Activated T-helper 1 cell treated with anti-CD3 and anti-CD28 coated beads, Interleukin-2, amount 50 U/mL, for 16 hours (primary cell): Measurements from ENCODE around the gene MREG.
"Not testable (repeated sequence)": the region's sequence is repeated elsewhere in the genome, so short reads cannot be mapped to it uniquely, and the experiment has no call there.

Experiments used
- DNase-seq, 2 donors: peaks; one replicate each; pipeline ENCODE4 v3.0.0-alpha.2; 2020; ENCODE audit warnings: low read depth in 1 of 2, low spot score in 1 of 2

The MREG gene

DNA sequence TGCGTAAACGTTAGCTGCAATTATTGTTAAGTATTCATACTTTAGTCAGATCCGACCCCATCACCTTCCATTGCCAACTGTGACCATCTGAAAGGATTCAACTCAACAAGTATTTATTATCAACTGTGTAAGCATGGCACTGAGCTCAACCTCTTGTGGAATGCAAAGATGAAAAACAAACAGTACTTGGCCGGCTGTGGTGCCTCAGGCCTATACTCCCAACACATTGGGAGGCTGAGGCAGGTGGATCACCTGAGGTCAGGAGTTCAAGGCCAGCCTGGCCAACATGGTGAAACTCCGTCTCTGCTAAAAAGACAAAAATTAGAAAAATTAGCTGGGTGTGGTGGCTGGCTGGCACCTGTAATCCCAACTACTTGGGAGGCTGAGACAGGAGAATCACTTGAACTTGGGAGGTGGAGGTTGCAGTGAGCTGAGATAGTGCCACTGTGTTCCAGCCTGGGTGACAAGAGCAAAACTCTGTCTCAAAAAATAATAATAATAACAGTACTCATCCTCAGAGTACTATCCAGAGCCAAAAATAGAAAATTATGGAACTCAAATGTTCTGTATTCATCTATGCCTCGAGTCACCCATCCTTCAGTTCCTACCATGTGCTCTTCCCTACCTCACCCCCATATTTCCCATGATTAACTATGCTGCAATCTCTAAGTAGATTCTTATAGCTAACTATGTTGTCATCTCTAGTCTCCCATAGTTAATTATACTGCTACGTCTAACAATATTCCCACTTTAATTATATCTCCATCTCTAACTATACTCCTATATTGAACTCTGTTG lies 8.6 kb upstream of the MREG start:
- DNase-seq, result no peak

DNA sequence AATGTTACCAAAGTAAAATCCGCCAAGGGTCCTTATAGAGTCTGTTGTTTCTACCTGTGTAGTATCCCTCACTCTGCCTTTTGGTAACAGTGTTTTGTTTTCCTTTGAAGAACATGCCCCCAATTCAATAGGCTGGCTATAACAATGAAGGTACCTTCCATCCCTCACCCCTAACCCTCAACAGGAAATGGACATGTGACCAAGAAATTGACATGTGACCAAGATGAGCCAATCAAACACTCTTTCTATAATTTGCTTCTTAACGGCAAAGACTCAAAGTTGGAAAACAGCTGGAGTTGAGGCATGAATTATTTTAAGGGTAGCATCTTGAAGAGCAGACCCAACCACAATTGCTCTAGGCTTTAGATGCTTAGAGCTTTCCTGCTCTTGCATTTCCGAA lies 5.4 kb upstream of the MREG start:
- DNase-seq, result no peak

DNA sequence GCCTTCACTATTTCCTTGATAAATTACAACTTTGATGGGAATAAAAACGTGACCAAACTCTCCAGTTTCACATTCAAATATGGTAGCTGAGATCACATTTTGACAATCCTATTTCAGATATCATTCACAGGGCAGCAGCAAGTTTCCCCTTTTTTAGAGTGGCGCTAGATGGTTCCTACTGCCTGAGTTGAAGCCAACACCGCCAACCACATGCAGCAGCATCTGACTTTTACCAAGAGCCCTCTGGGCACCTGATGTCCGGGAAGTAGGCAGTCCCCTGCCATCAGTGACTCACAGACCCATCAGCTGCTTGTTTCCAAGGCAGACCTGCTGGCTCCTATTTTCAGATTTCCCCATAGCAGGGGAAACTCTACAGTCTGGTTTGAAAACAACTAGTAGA lies 4.0 kb upstream of the MREG start:
- DNase-seq, result no peak

DNA sequence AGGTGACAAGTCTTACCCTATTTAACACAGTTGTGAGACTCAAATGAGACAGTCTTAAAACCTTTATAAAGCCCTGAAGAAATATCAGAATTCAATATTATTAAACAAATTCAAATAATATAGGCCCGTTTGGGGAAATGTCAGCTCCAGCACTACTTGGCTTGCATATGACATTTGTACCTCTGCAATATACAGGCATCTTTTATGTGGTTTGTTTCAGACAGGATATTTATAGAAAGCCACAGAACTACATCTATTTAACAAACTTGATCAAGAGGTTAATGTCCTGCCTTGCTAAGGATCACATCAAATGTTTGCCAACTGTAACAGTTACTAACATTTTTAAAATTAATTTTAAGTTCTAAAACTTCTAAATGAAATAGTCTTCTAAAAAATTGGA lies 3.2 kb upstream of the MREG start:
- no peak for DNase-seq

DNA sequence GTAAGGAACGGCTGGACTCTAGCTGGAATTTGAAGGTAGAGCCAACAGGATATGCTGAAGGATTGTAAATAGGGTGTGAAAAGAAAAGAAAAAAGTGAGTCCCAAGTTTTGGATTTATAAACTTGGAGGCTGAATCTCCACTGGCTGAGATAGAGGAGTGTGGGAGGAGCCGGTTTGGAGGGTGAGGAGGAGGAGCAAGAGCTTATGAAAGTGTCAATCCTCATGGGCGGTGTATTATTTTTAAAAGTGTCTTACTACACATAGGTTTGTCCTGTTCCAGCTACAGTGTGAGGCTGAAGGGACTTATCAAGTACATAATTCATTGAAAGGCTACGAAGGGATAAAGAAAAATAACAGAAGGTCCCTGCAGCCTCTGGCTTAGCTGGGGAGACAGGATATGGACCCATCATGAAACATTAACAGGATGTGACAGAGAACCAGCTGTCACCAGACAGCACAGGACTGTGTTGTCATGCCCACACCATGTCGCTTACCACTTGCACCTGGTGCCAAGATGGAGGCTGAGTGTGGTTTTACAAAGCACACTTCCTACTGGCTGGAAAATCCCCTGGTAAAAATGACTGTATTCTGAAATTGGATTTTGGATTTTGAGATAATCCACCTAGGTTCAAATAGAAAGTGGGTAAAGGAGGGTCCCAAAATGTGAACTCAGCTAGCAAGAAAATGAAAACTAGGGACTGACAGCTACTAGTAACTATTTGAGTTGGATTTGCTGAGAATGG lies 2.5 kb upstream of the MREG start:
- DNase-seq, result no peak

DNA sequence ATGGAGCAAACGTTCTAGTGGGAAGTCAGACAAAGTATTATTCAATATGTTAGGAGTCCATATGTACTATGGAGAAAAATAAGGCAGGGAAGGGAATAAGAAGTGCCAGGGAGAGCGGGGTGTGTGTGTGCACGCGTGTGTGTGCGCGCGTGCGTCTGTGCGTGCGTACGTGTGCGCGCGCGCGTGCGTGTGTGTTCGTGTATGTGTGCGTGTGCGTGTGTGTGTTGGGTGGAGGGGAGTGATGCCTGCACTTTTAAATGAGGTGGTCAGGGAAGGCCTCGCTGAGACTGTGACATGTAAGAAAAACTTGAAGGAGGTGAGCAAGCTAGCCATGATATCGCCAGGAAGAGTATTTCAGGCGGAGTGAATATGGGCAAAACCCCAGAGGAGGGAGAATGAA lies 1.6 kb upstream of the MREG start:
- DNase-seq, result no peak

DNA sequence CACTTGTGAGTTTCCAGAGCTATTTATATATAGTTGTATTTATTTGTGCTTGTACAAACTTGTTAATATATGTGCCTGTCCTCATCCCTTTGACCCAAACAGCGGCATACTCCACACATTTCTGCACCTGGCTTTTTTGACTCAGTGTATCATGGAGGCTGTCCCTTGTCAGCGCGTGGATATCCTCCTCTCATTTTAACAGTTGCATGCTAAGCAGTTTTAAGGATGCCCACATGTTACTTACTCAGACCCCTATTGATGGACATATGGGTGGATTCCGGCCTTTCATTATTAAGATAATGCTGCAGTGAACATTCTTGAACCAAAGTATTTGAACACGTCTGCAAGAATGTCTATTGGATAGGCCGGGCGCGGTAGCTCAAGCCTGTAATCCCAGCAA lies 655 bp upstream of the MREG start:
- no peak for DNase-seq

DNA sequence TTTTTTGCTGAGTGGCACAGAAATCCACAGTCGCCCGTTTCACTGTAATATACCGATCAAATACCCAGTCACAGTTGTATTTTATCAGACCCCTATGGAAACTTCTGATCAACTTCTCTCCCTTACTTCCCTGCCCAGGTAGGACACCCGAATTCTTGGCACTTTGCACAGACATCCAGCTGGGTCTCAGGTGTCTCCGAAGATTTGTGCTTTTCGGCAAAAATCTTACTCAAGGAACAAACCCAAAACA lies 596 bp downstream of the MREG start:
- DNase-seq, result no peak

DNA sequence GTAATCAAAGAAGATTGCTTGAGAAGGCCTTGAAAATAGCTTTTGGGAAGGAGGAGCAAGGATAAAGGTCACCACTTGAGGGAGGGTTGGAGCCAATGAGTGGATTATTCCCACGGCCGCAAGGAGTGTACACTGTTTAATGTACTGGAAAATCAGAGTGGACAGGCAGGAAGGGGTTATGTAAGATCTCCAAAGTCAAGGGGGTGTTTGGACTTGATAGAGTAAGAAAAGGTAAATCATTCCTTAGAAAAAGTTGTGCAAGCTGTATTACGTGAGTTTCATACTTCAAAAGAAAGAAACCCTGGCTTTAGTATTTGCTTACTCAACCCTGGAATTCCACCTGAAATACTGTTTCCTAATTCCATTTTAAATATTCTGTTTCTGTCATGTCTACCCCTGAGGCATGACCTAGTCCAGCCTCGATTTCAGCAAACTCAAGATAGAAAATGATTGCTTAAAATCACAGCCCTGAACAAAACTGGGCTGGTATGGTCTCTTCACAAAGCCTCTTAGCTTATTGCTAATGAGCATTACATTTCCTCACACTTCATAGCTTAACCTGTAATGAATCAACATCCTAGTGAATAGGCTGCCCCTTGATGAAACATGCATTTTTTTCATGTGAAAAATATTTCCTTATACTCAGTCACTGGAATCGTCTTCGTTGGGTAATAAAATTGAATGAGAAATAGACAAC lies 1.1 kb downstream of the MREG start:
- DNase-seq, result no peak

DNA sequence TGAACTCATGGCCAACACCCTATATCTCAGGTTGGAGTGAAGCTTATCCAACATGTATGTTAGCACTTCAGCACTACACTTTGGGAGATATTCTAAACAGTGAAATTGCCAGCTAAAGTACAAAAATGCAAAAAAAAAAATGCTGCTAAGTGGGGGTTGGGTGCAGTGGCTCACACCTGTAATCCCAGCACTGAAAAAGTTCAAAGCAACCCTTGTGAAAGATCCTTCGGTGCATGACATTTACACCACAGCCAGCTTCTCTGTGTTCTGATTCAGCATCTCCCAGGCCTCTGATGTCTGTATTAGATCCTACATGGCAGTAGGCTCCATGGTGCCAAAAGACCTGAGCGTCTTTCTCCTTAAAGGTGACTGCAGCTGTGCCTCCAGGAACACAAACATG lies 4.1 kb downstream of the MREG start:
- DNase-seq, result not testable (repeated sequence)

DNA sequence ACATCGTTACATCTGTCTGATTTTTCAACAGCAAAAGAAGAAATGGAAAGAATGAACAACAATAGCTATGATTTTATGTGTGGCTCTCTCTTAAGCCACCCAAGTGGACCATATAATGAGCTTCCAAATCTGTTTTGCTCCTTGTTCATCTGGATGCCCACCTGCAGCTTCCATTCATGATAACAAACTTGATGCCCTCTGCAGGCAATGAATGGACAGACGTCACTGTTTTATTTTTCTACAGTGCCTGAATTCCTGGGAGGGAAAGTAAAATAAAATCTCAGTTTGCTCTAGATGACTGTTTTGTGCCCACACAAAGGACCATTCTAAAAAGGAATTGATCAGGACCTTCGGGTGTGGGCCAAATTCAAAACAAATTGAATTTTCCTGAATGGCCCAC lies 5.0 kb downstream of the MREG start:
- DNase-seq, result no peak

DNA sequence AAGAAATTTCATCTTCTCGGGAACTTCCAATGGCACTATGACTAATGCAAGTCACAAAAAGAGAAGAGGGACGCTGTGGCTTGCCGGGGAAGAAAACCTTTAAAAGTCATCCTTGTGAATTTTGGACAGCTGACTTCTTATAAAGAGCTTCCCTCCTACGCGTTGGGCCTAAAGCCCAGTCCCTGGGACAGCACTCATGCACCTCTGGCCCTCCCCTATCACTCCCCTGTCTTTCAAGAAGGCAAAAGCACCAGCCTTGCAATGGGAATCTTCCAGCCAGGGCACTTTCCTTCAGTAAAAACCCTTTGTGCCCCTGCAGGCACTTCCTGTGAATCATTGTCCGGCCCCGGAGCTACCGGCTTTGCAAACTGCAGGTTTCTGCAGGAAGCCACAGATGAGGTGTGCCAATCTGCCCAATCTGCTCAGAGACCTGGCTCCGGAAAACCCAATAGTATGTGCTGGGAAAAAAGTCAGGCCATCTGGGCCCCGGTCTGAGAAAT lies 7.1 kb downstream of the MREG start:
- DNase-seq, result no peak

DNA sequence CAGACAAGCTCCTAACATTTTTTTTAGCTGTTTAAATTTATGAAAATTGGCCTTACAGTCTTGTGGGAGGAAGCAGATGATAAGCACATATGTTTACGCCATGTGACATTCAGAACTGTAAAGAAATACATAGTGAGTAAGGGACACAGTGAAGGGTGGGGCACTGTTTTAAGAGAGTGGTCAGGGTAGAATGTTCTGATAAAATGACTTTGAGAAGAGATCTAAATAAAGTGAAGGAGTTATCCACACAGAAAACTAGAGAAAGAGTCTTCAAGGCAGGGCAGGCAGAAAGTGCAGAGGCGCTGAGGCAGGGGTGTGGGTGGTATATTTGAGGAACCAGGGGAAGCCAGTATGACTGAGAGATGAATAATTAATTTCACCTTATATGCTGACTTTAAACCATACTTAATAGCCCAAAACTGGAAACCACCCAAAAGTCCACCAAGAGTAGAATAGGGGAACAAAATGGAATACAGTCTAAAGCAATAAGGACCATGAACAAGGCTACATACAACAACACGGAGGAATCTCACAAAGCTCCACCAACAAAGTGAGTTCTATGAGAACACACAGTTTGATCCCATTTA lies 8.6 kb downstream of the MREG start:
- DNase-seq, result no peak

DNA sequence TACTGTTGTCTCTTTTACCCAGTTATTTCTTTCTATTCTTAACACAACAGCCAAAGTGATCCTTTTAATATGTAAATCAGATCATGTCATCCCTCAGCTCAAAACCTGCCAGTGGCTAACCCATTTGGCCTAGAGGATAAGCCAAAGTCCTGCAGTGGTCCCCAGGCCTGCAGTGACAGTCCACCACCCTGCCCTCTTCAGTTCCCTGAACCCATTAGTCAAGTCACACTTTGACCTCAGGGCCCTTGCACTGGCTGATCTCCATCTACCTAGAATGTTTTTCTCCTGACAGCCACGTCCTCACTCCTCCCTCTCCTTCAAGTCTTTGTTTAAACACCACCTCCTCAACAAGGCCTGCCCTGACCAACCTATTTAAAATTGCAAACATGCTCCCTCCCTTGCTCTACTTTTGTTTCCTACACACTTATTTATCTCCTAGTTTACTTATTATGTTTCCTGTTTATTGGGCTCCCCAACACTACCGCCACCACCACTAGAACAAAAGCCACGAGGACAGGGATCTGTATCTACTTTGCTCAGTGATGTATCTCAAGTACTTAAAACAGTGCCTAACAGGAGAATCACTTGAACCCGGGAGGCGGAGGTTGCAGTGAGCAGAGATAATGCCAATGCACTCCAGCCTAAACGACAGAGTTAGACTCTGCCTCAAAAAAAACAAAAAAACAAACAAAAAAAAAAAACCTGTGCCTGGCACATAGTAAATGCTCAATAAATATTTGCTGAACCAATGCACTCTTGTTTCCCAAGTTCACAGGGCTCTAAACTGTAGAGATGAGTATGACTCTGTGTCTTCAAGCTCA lies 9.3 kb downstream of the MREG start:
- no peak for DNase-seq

DNA sequence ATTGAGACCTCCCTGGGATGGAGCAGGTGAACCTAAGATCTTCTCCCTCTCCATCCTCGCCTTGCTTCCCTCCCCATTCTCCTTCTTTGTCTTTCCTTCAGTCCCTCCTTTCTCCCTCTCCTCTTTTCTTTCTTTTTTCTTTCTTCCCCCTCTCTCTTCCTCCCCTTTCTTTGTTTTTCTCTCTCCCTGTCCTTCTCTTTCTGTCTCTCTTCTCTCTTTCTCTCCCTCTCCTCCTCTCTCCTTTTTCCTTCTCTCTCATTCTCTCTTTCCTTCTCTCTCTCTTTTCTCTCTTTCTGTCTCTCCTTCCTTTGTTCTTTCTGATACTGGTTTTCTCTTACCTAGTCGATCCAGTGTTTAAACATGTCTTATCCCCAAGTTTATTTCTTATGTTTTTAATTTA lies 10.7 kb downstream of the MREG start:
- DNase-seq, result no peak

DNA sequence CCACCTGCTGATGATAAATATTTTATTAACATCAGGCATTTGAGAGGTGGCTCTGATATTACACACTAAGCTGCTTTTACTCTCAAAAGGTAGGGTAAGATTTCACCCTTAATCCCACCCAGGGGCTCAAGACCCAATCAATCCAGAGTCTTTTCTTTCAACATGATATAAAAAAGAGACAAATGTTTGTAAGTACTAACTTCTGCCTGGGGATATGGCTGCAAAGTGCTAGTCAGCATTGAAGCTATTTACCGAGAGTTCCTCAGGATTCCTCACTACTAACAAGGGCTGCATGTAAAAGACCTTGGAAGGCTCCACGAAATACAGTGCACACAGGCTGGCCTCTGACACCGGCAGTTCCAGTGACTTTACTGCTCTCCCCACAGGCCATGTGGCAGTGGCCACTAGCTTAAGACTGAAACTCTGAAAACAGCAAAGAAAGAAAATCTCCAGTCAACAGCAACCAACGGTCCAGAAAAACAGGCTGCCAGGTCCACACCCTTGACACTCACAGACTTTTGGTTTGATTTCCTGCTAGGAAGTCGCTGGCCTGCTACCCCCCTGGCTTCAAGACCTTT lies 11.2 kb downstream of the MREG start:
- DNase-seq, result no peak

DNA sequence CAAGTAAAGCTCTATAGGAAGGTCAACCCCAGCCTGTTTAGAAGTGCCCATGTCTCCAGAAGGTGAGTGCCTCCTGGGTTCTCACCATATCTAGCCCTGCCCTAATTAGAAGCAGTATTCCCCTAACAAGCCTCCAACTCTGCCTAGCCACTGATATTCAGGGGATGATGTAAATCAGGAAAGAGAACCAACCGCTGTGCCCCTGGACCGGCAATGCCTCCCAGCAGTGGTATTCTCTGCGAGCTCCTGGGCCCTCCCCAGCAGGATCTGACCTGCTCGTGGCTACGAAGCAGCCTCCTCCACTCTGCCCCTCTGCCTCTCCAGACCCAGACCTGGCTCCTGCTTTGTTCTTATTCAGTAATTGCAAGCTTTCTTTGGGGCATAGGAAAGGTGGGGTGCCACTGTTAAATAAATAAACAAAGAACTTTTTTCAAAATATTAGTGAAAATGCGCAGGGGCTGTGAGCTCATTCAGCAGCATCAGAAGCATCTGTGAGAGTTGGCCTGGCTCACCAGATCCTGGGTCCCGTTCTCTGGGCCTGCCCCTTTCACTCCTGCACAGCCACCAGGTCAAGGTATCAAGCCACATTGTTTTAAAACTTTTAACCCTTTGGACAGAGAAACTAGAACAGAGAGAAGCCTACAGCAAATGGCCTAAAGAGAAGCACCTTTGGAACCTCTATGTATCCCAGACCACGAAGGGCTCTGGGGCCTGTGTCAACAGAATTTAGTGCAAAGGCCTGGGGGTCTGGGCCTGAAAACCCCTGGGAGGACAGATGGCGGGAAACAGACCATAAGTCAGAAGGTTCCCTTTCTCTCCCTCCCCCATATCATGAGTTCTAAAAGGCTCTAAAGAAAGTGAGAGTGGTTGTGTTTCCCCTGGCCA lies 11.9 kb downstream of the MREG start:
- no peak for DNase-seq

DNA sequence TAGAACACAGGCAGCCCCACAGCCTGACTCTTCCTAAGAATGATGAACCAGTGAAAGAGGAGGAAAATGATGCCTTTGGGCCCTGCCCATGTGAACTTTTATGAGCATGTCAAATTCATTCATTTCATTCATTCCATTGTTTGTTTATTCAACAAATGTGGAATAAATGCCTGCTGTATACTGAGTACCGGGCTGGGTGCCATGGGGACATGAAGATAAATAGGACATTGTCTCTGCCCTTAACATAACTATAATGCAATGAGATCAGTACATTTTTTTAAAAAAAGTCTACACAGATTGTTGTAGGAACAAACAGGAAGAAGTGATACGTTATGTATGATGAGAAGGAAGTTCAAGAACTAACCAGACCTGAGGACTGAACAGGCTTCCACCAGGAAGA lies 14.7 kb downstream of the MREG start:
- DNase-seq, result no peak

DNA sequence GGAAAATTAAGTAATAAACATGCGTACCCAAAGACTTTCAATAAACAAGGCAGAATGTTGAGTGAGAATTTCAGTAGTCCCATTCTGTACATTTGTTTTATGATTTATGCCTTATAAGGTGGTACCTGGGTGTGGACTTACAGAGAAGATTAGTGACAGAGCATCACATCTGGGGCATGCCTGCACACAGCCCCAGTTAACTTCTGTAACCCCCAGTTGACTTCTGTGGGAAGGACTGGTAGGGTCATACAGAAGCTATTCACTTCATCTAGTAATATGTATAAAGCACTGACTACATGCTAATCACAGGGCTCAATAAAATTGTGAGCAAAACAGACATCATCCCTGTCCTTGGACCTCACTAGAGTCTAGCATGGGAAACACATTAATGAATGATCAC lies 16.1 kb downstream of the MREG start:
- DNase-seq, result no peak

DNA sequence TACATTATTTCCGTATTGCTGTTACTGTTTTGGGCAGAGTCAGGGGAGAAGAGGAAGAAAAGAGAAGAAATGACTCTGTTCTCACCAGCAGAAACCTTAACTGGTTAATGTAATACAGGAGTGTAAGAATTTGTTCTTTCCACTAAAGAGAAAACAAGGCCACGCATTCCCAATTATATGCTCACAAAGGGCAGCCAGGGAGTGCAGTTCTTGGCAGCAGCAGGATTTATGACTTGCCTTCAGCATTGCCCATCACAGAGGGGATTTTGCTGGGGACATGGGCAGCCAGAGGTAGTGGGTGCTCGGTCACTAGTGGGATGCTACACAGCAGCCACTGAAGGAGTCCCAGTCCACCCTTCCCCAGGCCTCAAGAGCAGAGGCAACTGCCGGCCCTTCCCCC lies 18.4 kb downstream of the MREG start:
- no peak for DNase-seq
